ENCODE results near the gene HS3ST3B1. TPM values are rescaled to one million over a fixed set of nuclear protein-coding genes. Genes with fewer than 3 reads are reported as not detected.
A peak's percentile ranks its signal among the peaks of the same experiment; 100 is the strongest.

HS3ST3B1 gene
- total and polyA plus RNA-seq, 8 donors: 1.9 to 6.7 (median 2.6) TPM

DNA sequence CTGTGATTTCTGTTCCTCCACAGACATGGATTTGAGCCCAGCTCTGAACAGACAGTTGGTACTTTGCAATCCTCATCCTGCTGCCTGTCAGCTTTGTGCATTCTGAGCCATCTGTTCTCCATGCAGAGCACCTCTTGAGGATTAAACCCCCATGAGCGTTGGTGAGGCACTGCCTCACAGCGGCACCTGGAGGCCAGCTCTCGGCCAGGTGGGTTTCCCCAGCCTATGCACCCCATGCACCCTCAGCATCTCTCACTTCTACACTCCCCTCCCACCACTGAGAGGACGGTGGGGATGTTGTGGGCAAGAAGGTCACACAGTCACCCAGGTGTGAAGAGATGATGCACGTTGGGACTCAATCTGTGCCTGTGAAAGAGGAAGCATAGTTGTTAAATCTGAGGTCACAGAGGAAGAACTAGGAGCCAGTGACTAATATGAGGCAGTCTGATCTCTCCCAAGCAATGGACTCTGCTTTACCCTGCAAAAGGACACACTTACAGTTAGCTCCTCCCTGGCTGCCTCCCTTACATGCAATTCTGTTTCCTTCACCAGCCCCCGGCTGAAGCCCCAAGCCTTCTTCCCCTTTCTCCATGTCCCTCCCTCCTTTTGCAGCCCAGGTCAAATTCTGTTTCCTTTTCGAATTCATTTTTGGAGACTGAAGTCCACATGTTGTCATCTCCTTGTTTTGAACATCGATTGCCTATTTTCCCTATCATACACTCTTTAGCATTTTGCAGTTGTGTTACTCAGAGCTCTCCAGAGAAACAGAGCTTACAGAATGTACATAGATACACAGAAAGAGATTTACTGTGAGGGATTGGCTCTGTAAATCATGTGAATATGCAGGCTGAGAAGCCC is 58.5 kb downstream of the HS3ST3B1 start:
- intact Hi-C loops (cut with DNase I): no loop called here
- Histone ChIP-seq H3K4me1 (peaks cover 0 to 25% of the 10 kb centered on the region in 2 donors), H3K27me3 (no peaks in the 10 kb centered on the region), H3K27ac (peak overlapping the region in 1 of 2 donors; percentile 10), H3K36me3 (no peaks in the 10 kb centered on the region), H3K9me3 (no peaks in the 10 kb centered on the region), H3K4me3 (no peak overlapping the region)
- DNase-seq: peak in 1 of 4 donors; percentile 40
- TF ChIP-seq, protein P1, sequence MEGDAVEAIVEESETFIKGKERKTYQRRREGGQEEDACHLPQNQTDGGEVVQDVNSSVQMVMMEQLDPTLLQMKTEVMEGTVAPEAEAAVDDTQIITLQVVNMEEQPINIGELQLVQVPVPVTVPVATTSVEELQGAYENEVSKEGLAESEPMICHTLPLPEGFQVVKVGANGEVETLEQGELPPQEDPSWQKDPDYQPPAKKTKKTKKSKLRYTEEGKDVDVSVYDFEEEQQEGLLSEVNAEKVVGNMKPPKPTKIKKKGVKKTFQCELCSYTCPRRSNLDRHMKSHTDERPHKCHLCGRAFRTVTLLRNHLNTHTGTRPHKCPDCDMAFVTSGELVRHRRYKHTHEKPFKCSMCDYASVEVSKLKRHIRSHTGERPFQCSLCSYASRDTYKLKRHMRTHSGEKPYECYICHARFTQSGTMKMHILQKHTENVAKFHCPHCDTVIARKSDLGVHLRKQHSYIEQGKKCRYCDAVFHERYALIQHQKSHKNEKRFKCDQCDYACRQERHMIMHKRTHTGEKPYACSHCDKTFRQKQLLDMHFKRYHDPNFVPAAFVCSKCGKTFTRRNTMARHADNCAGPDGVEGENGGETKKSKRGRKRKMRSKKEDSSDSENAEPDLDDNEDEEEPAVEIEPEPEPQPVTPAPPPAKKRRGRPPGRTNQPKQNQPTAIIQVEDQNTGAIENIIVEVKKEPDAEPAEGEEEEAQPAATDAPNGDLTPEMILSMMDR (IDR thresholded peaks at IDR 0.05): no peak
- ATAC-seq: peak; percentile 90

DNA sequence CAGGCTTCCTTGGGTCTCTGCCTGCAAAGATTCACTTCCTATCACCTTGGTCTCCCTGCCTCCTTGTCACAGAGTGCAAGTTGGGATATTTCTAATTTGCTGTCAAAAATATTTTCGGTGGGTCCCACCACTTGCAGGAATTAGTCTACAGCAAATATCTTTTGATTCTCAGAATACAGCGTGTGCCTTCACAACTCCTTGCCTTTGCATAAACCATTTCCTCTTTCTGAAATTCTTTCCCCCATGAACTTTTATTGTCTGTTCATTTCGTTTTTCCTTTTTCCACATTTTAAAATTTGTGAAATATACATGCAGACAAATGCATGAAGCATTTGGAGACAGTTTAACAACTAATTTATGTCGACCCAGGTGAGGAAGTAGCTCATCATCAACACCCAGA is 60.0 kb downstream of the HS3ST3B1 start:
- TF ChIP-seq, protein P1 (IDR thresholded peaks at IDR 0.05): no peak
- no peaks in the 10 kb centered on the region for H3K27me3 ChIP-seq
- ATAC-seq (no peak), DNase-seq (no peak)
- peaks cover 0 to 25% of the 10 kb centered on the region in 2 donors for H3K4me1 ChIP-seq
- H3K27ac ChIP-seq: no peak overlapping the region
- H3K4me3 ChIP-seq: no peak overlapping the region
- no peaks in the 10 kb centered on the region for H3K36me3 ChIP-seq
- no peaks in the 10 kb centered on the region for H3K9me3 ChIP-seq
- intact Hi-C loops (cut with DNase I): no loop called here

DNA sequence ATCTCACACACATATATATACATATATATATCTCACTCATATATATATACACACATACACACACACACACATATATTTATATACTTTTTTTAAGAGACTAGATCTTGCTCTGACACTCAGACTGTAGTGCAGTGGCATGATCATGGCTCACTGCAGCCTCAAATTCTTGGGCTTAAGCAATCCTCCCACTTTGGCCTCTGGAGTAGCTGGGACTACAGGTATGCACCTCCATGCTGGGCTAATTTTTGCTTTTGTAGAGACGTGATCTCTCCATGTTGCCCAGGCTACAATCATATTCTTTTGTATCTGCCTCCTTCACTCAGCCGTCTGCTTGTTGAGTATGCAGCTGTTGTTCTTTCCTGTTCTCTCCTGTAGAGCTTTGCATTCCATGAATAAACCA is 60.6 kb downstream of the HS3ST3B1 start:
- ATAC-seq (no peak), DNase-seq (no peak)
- no peak overlapping the region for H3K4me3 ChIP-seq
- H3K36me3 ChIP-seq: no peaks in the 10 kb centered on the region
- H3K27me3 ChIP-seq: no peaks in the 10 kb centered on the region
- TF ChIP-seq, protein P1 (IDR thresholded peaks at IDR 0.05): no peak
- intact Hi-C loops (cut with DNase I): no loop called here
- H3K9me3 ChIP-seq: no peaks in the 10 kb centered on the region
- no peak overlapping the region for H3K27ac ChIP-seq
- H3K4me1 ChIP-seq: peaks cover 0 to 22% of the 10 kb centered on the region in 2 donors

DNA sequence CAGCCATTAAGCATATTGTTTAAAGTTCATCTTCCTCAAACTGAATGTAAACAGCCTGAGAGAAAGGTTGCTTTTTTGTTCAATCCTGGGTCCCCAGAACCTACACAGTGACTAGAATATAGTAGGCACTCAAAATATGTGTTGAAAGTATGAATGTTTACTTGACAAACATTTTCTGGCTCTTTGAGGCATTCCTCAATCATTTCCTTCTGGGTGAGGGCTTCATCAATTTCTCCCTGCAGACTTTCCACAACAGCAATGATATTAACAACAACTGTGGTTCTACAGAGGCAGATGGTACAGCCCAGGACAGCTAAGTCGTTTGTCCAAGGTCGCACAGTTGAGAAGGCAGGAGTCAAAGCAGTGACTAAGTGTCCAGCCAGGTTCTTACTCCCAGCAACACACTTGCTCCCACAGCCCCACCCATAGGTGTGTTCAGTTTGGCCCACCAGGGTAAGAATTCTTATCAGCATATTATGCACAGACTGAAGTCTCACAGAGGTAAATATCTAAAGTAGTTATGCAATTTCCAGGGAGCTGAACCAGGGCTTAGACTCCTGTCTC is 61.1 kb downstream of the HS3ST3B1 start:
- ATAC-seq: peak; percentile 72
- intact Hi-C loops (cut with DNase I): no loop called here
- TF ChIP-seq, protein P1 (IDR thresholded peaks at IDR 0.05): no peak

DNA sequence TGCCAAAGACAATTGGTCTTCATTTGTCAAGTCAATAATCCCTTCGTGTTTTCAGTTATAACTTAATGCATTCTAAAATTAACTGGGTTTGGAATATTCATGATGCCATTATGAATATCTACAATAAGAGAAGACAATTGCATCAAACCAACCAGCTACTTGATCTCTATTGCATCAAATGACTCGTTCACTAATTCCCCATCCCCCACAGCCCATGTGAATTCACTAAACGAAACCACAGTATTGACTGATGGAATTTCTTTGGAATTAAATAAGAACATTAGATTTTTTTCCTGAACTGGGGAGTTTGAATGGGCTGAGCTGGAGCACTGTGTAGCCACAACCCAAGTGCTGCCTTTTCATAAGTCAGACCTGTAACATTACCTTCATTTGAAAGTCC is 65.3 kb downstream of the HS3ST3B1 start:
- Histone ChIP-seq H3K9me3 (no peaks in the 10 kb centered on the region), H3K4me1 (no peaks in the 10 kb centered on the region), H3K27ac (no peak overlapping the region), H3K36me3 (no peaks in the 10 kb centered on the region), H3K27me3 (no peaks in the 10 kb centered on the region), H3K4me3 (no peak overlapping the region)
- ATAC-seq (no peak), DNase-seq (no peak)
- TF ChIP-seq, protein P1 (IDR thresholded peaks at IDR 0.05): no peak
- intact Hi-C loops (cut with DNase I): no loop called here

More for the DNA sequence above, 61.1 kb downstream of the HS3ST3B1 start:
- Histone ChIP-seq H3K4me3 (no peak overlapping the region), H3K27me3 (no peaks in the 10 kb centered on the region), H3K27ac (no peak overlapping the region), H3K9me3 (no peaks in the 10 kb centered on the region), H3K4me1 (peaks cover 0 to 22% of the 10 kb centered on the region in 2 donors), H3K36me3 (no peaks in the 10 kb centered on the region)
- no peak for DNase-seq

Data from left lung (tissue), 10 donors.